ENCODE results near the gene UFD1.

DNA sequence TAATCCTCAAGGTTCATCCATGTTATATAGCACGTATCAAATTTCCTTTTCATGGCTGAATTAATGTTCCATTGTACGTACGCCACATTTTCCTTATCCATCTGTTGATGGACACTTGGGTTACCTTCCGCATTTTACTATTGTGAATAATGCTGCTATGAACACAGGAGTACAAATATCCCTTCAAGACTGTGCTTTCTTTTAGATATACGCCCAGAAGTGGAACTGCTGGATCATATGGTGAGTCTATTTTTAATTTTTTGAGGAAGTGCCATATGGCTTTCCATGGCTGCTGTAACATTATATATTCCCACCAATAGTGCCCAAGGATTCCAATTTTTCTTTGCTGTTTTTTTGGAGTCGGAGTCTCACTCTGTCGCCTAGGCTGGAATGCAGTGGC lies 40.7 kb downstream of the UFD1 start:
- TF ChIP-seq POLR2A (IDR thresholded peaks at IDR 0.05): no peak
- TF ChIP-seq, protein P1, sequence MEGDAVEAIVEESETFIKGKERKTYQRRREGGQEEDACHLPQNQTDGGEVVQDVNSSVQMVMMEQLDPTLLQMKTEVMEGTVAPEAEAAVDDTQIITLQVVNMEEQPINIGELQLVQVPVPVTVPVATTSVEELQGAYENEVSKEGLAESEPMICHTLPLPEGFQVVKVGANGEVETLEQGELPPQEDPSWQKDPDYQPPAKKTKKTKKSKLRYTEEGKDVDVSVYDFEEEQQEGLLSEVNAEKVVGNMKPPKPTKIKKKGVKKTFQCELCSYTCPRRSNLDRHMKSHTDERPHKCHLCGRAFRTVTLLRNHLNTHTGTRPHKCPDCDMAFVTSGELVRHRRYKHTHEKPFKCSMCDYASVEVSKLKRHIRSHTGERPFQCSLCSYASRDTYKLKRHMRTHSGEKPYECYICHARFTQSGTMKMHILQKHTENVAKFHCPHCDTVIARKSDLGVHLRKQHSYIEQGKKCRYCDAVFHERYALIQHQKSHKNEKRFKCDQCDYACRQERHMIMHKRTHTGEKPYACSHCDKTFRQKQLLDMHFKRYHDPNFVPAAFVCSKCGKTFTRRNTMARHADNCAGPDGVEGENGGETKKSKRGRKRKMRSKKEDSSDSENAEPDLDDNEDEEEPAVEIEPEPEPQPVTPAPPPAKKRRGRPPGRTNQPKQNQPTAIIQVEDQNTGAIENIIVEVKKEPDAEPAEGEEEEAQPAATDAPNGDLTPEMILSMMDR (IDR thresholded peaks at IDR 0.05): no peak

Data from esophagus squamous epithelium (tissue), 4 donors.